IMR-90 (cell line): ENCODE data around the gene SSBP2. TPM values are rescaled to one million over a fixed set of nuclear protein-coding genes. Genes with fewer than 3 reads are reported as not detected.

ENCODE experiments used
- ATAC-seq: fragments of 200-7000 bp; cut with Tn5 transposase; 2 replicates; pipeline ENCODE4 v1.9.1; 2020; ENCODE audit warnings: low read depth, mild to moderate bottlenecking, moderate library complexity
- BruUV-seq: library from RNA; stranded (reverse); fragments of 400-500 nt; replicated peaks from 2 replicates; lab custom pipeline; 2021; lab: Mats Ljungman, UMichigan
- CTCF ChIA-PET: fragments of 300-600 bp; formaldehyde crosslinking; extraction: SDS; loops from one replicate; lab custom pipeline; 2021; ENCODE audit warnings: antibody characterized with exemption; lab: Yijun Ruan, JAX
- POLR2A ChIA-PET: fragments of 300-600 bp; sonication (Branson Sonifier 250); formaldehyde crosslinking; loops from one replicate; lab custom pipeline; 2022; ENCODE audit warnings: antibody characterized with exemption; ENCODE audit not compliant: unreplicated experiment; lab: Charles Lee
- DNase-seq: peaks from one replicate; pipeline ENCODE4 v3.0.0; 2013
- H2AFZ ChIP-seq: replicated peaks from 2 replicates; pipeline ENCODE3; 2013; ENCODE audit warnings: low read length, mild to moderate bottlenecking; ENCODE audit not compliant: poor library complexity
- H2AK5ac ChIP-seq: 2 replicates; pipeline ENCODE4 v1.6.1; 2013; ENCODE audit warnings: low read depth, low read length, inconsistent platforms
- H2AK9ac ChIP-seq: replicated peaks from 2 replicates; pipeline ENCODE3; 2013; ENCODE audit warnings: mild to moderate bottlenecking, low read depth, low read length, moderate library complexity; ENCODE audit not compliant: poor library complexity
- H2BK120ac ChIP-seq: 2 replicates; pipeline ENCODE4 v1.6.1; 2013; ENCODE audit warnings: low read depth, low read length, inconsistent platforms
- H2BK15ac ChIP-seq: 3 replicates; pipeline ENCODE4 v1.6.1; 2013; ENCODE audit warnings: low read depth, low read length, inconsistent platforms
- H2BK20ac ChIP-seq: 2 replicates; pipeline ENCODE4 v1.6.1; 2013; ENCODE audit warnings: low read depth, mild to moderate bottlenecking, inconsistent platforms, low read length, moderate library complexity
- H2BK5ac ChIP-seq: 2 replicates; pipeline ENCODE4 v1.6.1; 2013; ENCODE audit warnings: mild to moderate bottlenecking, low read depth, low read length, inconsistent platforms; ENCODE audit not compliant: poor library complexity, severe bottlenecking
- H3K14ac ChIP-seq: replicated peaks from 2 replicates; pipeline ENCODE4 v1.6.1; 2013; ENCODE audit warnings: low read depth, low read length, inconsistent platforms
- H3K18ac ChIP-seq: 2 replicates; pipeline ENCODE4 v1.6.1; 2013; ENCODE audit warnings: low read depth, low read length, control low read depth
- H3K23ac ChIP-seq: 2 replicates; pipeline ENCODE4 v1.6.1; 2013; ENCODE audit warnings: low read depth, low read length, inconsistent platforms
- H3K27ac ChIP-seq: 2 replicates; pipeline ENCODE4 v1.5.1; 2013; ENCODE audit warnings: mild to moderate bottlenecking, control low read depth, low read length; ENCODE audit not compliant: insufficient read depth
- H3K27me3 ChIP-seq: 2 replicates; pipeline ENCODE4 v1.6.1; 2013; ENCODE audit warnings: low read length; ENCODE audit not compliant: control insufficient read depth, insufficient read depth
- H3K36me3 ChIP-seq: 2 replicates; pipeline ENCODE4 v1.6.1; 2013; ENCODE audit warnings: low read length, mixed read lengths; ENCODE audit not compliant: control insufficient read depth, insufficient read depth
- H3K4ac ChIP-seq: 2 replicates; pipeline ENCODE4 v1.6.1; 2013; ENCODE audit warnings: low read depth, low read length, inconsistent platforms
- H3K4me1 ChIP-seq: 2 replicates; pipeline ENCODE4 v1.6.1; 2013; ENCODE audit warnings: low read length, mixed read lengths; ENCODE audit not compliant: control insufficient read depth, insufficient read depth
- H3K4me2 ChIP-seq: 2 replicates; pipeline ENCODE4 v1.6.1; 2013; ENCODE audit warnings: low read depth, mild to moderate bottlenecking, control low read depth, low read length, moderate library complexity
- H3K4me3 ChIP-seq: 2 replicates; pipeline ENCODE4 v1.5.1; 2013; ENCODE audit warnings: low read depth, mild to moderate bottlenecking, control low read depth, low read length, moderate library complexity; ENCODE audit not compliant: insufficient read depth
- H3K56ac ChIP-seq: 2 replicates; pipeline ENCODE4 v1.6.1; 2013; ENCODE audit warnings: low read length, inconsistent platforms; ENCODE audit not compliant: insufficient read depth; ENCODE audit errors: extremely low read depth
- H3K79me1 ChIP-seq, 2 experiments: 2 replicates each; pipeline ENCODE4 v1.6.1; 2013; ENCODE audit warnings: low read length in 2 of 2, inconsistent platforms in 1 of 2, low read depth in 1 of 2
- H3K9ac ChIP-seq: 2 replicates; pipeline ENCODE4 v1.6.1; 2013; ENCODE audit warnings: low read depth, low read length, control low read depth
- H3K9me1 ChIP-seq: 2 replicates; pipeline ENCODE4 v1.6.1; 2013; ENCODE audit warnings: low read length, inconsistent platforms; ENCODE audit not compliant: insufficient read depth
- H3K9me3 ChIP-seq: 2 replicates; pipeline ENCODE4 v1.6.1; 2013; ENCODE audit warnings: low read length; ENCODE audit not compliant: control insufficient read depth, insufficient read depth
- H4K20me1 ChIP-seq: 2 replicates; pipeline ENCODE4 v1.6.1; 2013; ENCODE audit warnings: low read length, inconsistent platforms; ENCODE audit not compliant: insufficient read depth
- H4K5ac ChIP-seq: 2 replicates; pipeline ENCODE4 v1.6.1; 2013; ENCODE audit warnings: mild to moderate bottlenecking, low read depth, low read length, control low read depth
- H4K8ac ChIP-seq, 2 experiments: 2 replicates each; pipeline ENCODE4 v1.6.1; 2013; ENCODE audit warnings: low read depth in 2 of 2, low read length in 2 of 2, control low read depth in 1 of 2, inconsistent platforms in 1 of 2
- H4K91ac ChIP-seq: 2 replicates; pipeline ENCODE4 v1.6.1; 2013; ENCODE audit warnings: low read depth, low read length, inconsistent platforms; ENCODE audit not compliant: insufficient read depth
- BHLHE40 ChIP-seq: fragments of 150-350 bp; IDR thresholded peaks from 2 replicates; pipeline ENCODE4 v1.6.1; 2016; ENCODE audit warnings: mild to moderate bottlenecking, low read depth, low read length
- CHD1 ChIP-seq: IDR thresholded peaks from 2 replicates; pipeline ENCODE4 v1.6.1; 2012; ENCODE audit warnings: low read depth, low read length, improper control_type of control experiment
- FOS ChIP-seq: fragments of 150-350 bp; IDR thresholded peaks from 2 replicates; pipeline ENCODE4 v1.6.1; 2016; ENCODE audit warnings: low read depth, low read length
- MAFK ChIP-seq: IDR thresholded peaks from 2 replicates; pipeline ENCODE4 v1.6.1; 2012; ENCODE audit warnings: low read depth, low read length, improper control_type of control experiment
- MAZ ChIP-seq: IDR thresholded peaks from 2 replicates; pipeline ENCODE4 v1.6.1; 2012; ENCODE audit warnings: low read depth, mild to moderate bottlenecking, low read length, improper control_type of control experiment, moderate library complexity, borderline replicate concordance
- MXI1 ChIP-seq: IDR thresholded peaks from 2 replicates; pipeline ENCODE4 v1.6.1; 2012; ENCODE audit warnings: low read depth, mild to moderate bottlenecking, low read length, moderate library complexity, borderline replicate concordance
- NFE2L2 ChIP-seq: fragments of 150-350 bp; IDR thresholded peaks from 2 replicates; pipeline ENCODE4 v1.6.1; 2016; ENCODE audit warnings: low read depth, mild to moderate bottlenecking, low read length
- POLR2A ChIP-seq: IDR thresholded peaks from 2 replicates; pipeline ENCODE4 v1.6.1; 2012; ENCODE audit warnings: mild to moderate bottlenecking, low read depth, low read length
- RAD21 ChIP-seq: IDR thresholded peaks from 2 replicates; pipeline ENCODE4 v1.6.1; 2012; ENCODE audit warnings: low read length, improper control_type of control experiment
- RCOR1 ChIP-seq: IDR thresholded peaks from 2 replicates; pipeline ENCODE4 v1.6.1; 2012; ENCODE audit warnings: mild to moderate bottlenecking, low read length, improper control_type of control experiment; ENCODE audit not compliant: insufficient replicate concordance
- RFX5 ChIP-seq: IDR thresholded peaks from 2 replicates; pipeline ENCODE4 v1.8.0; 2012; ENCODE audit warnings: low read depth, mild to moderate bottlenecking, low read length, moderate library complexity
- SMC3 ChIP-seq: fragments of 150-350 bp; IDR thresholded peaks from 2 replicates; pipeline ENCODE4 v1.6.1; 2016; ENCODE audit warnings: low read depth, mild to moderate bottlenecking, antibody characterized with exemption, low read length, moderate library complexity
- WGBS, 2 experiments: methylation state at CpG; one replicate each; pipeline versions ENCODE4 v1.1.5 to v1.1.7; 2013; ENCODE audit warnings: missing lambda C conversion rate in 2 of 2; ENCODE audit not compliant: insufficient read length in 1 of 2; ENCODE audit errors: extremely low coverage in 2 of 2; 5-methylcytosine and 5-hydroxymethylcytosine counted together
- dilution Hi-C: fragments of 300-500 bp; cut with HindIII; formaldehyde crosslinking; loops from one replicate; pipeline ENCODE4 v1.14.3; 2018; ENCODE audit warnings: low sequenced_read_pairs; ENCODE audit not compliant: unreplicated experiment
- in situ Hi-C: fragments of 300-500 bp; cut with MboI; formaldehyde crosslinking; loops from 3 replicates; pipeline ENCODE4 v1.14.3; 2019; ENCODE audit warnings: low sequenced_read_pairs, inconsistent platforms, mixed read lengths
- intact Hi-C: fragments of 100-400 bp; cut with micrococcal nuclease; formaldehyde crosslinking; loops from 2 replicates; pipeline ENCODE4 v1.10.0; 2022
- polyA plus RNA-seq, 3 experiments: library from polyadenylated mRNA; depleted of rRNA; stranded (reverse); fragments of >200 nt; gene quantifications; 2 replicates each; pipeline ENCODE4 v1.2.3, GENCODE V29; 2012; ENCODE audit warnings: low replicate concordance in 1 of 3
- total RNA-seq: library from RNA; depleted of rRNA; stranded (reverse); fragments of >200 nt; gene quantifications from 2 replicates; pipeline ENCODE4 v1.2.3, GENCODE V29; 2012
- TF ChIP-seq, protein P1 (sequence below): fragments of 150-350 bp; IDR thresholded peaks from 2 replicates; pipeline ENCODE4 v1.6.1; 2017; ENCODE audit warnings: mild to moderate bottlenecking, antibody characterized with exemption, low read length, low read depth
- TF ChIP-seq, protein P2 (sequence below): fragments of 150-350 bp; IDR thresholded peaks from 2 replicates; pipeline ENCODE4 v1.6.1; 2016; ENCODE audit warnings: low read depth, mild to moderate bottlenecking, low read length, moderate library complexity, borderline replicate concordance

Gene SSBP2
- total and polyA plus RNA-seq, 2 of the 4 experiments (the other 2 are of a cell fraction): 38.4 to 42.7 TPM

DNA sequence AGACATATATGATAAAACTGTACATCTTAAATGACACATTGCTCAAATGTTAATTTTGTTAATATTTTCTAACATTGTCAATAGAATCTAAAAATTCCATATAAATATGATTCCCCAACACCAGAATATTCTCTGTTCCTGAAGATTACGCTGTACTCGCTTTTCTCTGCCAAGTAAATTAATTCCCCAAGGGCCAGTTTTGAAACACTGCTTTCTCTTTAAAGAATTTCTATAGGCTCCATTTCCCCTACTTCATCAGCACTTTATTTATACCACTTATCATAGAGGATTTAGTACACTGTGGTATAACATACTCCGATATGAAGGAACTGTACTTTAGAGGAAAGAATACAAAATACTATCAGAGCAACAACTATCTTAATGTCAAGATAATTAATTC lies 255.6 kb downstream of the SSBP2 start:
- Histone ChIP-seq H3K56ac (no peak overlapping the region), H3K4me1 (no peaks in the 10 kb centered on the region), H2AK9ac (no peak overlapping the region), H3K4ac (no peak overlapping the region), H2BK20ac (no peak overlapping the region), H3K14ac (no peak overlapping the region), H4K8ac (no peak overlapping the region), H3K9ac (no peak overlapping the region), H3K4me3 (no peak overlapping the region), H3K9me1 (no peaks in the 10 kb centered on the region), H3K9me3 (no peaks in the 10 kb centered on the region), H3K18ac (no peak overlapping the region), H2BK15ac (no peak overlapping the region), H2AFZ (no peak overlapping the region), H2BK5ac (no peak overlapping the region), H3K27me3 (no peaks in the 10 kb centered on the region), H2BK120ac (no peak overlapping the region), H4K20me1 (no peaks in the 10 kb centered on the region), H4K91ac (no peak overlapping the region), H3K27ac (no peak overlapping the region), H3K79me1 (no peaks in the 10 kb centered on the region), H3K23ac (no peak overlapping the region), H3K4me2 (no peak overlapping the region), H3K36me3 (no peaks in the 10 kb centered on the region), H4K5ac (no peak overlapping the region), H2AK5ac (no peak overlapping the region)
- ChIA-PET CTCF (no interaction called here), POLR2A (interaction anchor here (0.7 kb wide), 1 partner anchor 36 kb away, joined by 7 read pairs; no protein-coding TSS in a partner anchor)
- dilution Hi-C loops (no loop called here), intact Hi-C loops (no loop called here), in situ Hi-C loops (no loop called here)
- WGBS, 2 experiments: no CpG with 5 or more reads among the region's 3 CpGs
- TF ChIP-seq BHLHE40 (no peak), RAD21 (no peak), MAZ (no peak), SMC3 (no peak), MXI1 (no peak), CHD1 (no peak), POLR2A (no peak), MAFK (no peak), RFX5 (no peak), NFE2L2 (no peak), FOS (no peak), RCOR1 (no peak)
- TF ChIP-seq, protein P1, sequence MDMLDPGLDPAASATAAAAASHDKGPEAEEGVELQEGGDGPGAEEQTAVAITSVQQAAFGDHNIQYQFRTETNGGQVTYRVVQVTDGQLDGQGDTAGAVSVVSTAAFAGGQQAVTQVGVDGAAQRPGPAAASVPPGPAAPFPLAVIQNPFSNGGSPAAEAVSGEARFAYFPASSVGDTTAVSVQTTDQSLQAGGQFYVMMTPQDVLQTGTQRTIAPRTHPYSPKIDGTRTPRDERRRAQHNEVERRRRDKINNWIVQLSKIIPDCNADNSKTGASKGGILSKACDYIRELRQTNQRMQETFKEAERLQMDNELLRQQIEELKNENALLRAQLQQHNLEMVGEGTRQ: no peak
- TF ChIP-seq, protein P2, sequence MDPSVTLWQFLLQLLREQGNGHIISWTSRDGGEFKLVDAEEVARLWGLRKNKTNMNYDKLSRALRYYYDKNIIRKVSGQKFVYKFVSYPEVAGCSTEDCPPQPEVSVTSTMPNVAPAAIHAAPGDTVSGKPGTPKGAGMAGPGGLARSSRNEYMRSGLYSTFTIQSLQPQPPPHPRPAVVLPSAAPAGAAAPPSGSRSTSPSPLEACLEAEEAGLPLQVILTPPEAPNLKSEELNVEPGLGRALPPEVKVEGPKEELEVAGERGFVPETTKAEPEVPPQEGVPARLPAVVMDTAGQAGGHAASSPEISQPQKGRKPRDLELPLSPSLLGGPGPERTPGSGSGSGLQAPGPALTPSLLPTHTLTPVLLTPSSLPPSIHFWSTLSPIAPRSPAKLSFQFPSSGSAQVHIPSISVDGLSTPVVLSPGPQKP: no peak
- ATAC-seq (no peak), DNase-seq (no peak)
- BruUV-seq: no TSS peak
